ENCODE measurements around the gene JUND. TPM values are rescaled to one million over a fixed set of nuclear protein-coding genes. Genes with fewer than 3 reads are reported as not detected.

Gene JUND
- total RNA-seq, 2 experiments from 2014 or later = 79.0 to 138 TPM

DNA sequence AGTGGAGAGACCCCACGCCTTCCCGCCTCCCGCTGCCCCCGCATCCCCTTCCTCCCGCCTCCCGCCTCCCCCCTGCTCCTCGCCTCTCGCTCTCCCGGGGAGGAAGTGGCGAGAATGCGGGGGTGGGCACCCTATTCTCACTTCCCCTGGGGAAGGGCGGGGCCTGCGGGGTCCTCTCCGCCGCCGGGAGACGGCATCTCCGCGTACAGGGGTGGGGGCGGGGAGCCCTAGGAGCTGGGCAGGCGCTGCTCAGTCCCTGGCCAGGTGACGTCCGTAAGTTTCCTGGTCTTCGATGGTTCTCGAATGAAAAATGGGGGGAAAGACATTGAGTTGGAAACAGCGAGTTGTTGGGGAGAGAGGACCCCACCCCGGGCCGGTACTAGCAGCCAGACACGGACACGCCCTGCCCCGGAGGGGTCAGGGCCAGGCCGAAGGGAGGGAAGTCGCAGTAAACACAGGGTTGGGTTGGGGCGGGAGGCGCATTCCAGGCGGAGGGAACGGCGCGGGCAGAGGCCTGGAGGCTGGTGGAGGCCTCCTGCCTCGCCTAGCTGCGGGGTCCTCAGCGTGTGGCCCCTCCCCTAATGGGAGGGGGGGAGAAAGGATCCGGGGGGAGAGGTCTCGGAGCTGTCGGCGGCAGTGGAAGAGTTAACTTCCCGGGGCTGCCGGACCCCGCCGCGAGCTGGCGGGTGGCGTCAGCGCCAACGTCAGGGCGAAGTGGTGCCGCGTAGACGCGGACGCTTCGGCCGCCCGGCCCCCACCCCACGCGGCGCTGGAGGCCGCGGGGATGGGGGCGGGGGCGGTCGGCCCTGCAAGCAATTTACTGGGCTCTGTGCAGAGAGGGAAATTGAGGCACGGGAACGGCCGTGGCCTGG is 10.4 kb upstream of the JUND start:
- Histone ChIP-seq H3K36me3 (ENCODE audit: insufficient read depth, low read length) (no peaks in the 10 kb centered on the region), H4K20me1 (ENCODE audit: insufficient read depth, low read length) (no peaks in the 10 kb centered on the region), H2AFZ (ENCODE audit: low read length) (peak overlapping the region; percentile 83), H3K4me1 (ENCODE audit: insufficient read depth, low read length, poor library complexity, severe bottlenecking) (peaks cover 57% of the 10 kb centered on the region), H3K9me3 (ENCODE audit: low read length) (no peaks in the 10 kb centered on the region), H3K4me2 (ENCODE audit: low read length) (peak overlapping the region; percentile 87), H3K9me2 (ENCODE audit: insufficient read depth, low read length) (no peaks in the 10 kb centered on the region), H3K4me3 (ENCODE audit: low read depth, low read length, poor library complexity, severe bottlenecking) (peak overlapping the region; percentile 73), H3K79me2 (ENCODE audit: insufficient read depth, low read depth, low read length) (no peaks in the 10 kb centered on the region), H3K27ac (ENCODE audit: low read depth, low read length, poor library complexity, severe bottlenecking) (peak overlapping the region; percentile 59)
- intact Hi-C loops (cut with micrococcal nuclease; ENCODE audit: unreplicated experiment) = loop anchor here (1.0 kb wide), 2 partner anchors 11 to 12 kb away; partner anchors contain the start of gene JUND
- TF ChIP-seq, protein P1, sequence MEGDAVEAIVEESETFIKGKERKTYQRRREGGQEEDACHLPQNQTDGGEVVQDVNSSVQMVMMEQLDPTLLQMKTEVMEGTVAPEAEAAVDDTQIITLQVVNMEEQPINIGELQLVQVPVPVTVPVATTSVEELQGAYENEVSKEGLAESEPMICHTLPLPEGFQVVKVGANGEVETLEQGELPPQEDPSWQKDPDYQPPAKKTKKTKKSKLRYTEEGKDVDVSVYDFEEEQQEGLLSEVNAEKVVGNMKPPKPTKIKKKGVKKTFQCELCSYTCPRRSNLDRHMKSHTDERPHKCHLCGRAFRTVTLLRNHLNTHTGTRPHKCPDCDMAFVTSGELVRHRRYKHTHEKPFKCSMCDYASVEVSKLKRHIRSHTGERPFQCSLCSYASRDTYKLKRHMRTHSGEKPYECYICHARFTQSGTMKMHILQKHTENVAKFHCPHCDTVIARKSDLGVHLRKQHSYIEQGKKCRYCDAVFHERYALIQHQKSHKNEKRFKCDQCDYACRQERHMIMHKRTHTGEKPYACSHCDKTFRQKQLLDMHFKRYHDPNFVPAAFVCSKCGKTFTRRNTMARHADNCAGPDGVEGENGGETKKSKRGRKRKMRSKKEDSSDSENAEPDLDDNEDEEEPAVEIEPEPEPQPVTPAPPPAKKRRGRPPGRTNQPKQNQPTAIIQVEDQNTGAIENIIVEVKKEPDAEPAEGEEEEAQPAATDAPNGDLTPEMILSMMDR (conservative IDR thresholded peaks at IDR 0.05; ENCODE audit: low read length) = no peak
- TF ChIP-seq EZH2phosphoT487 (IDR thresholded peaks at IDR 0.05; ENCODE audit: borderline replicate concordance, low read depth, low read length) = no peak
- peak; percentile 81 for DNase-seq (ENCODE audit: low spot score)
- BruUV-seq (replicated peaks) = no TSS peak
- ChIA-PET CTCF (ENCODE audit: unreplicated experiment) (interaction anchor here (0.8 to 1.4 kb wide), 2 partner anchors 11 to 12 kb away, joined by 3 to 4 read pairs; no protein-coding TSS in a partner anchor), POLR2A (interaction anchor here (1.1 to 3.1 kb wide), 6 partner anchors 11 to 110 kb away, joined by 3 to 38 read pairs (median 7); partner anchors contain the start of genes JUND and LSM4)

GRCh38 chr19:18291019-18291524 is 9.7 kb upstream of the JUND start:
- Histone ChIP-seq H3K4me1 (ENCODE audit: insufficient read depth, low read length, poor library complexity, severe bottlenecking) (peaks cover 57% of the 10 kb centered on the region), H3K79me2 (ENCODE audit: insufficient read depth, low read depth, low read length) (no peaks in the 10 kb centered on the region), H3K4me3 (ENCODE audit: low read depth, low read length, poor library complexity, severe bottlenecking) (peak overlapping the region; percentile 73), H3K27ac (ENCODE audit: low read depth, low read length, poor library complexity, severe bottlenecking) (peak overlapping the region; percentile 59), H2AFZ (ENCODE audit: low read length) (peak overlapping the region; percentile 83; the same call in 1 of the 2 replicates), H3K36me3 (ENCODE audit: insufficient read depth, low read length) (no peaks in the 10 kb centered on the region), H4K20me1 (ENCODE audit: insufficient read depth, low read length) (no peaks in the 10 kb centered on the region), H3K9me2 (ENCODE audit: insufficient read depth, low read length) (no peaks in the 10 kb centered on the region), H3K9me3 (ENCODE audit: low read length) (no peaks in the 10 kb centered on the region), H3K4me2 (ENCODE audit: low read length) (peak overlapping the region; percentile 87)
- POLR2A ChIA-PET = interaction anchor here (0.7 to 3.1 kb wide), 2 partner anchors 8 to 10 kb away, joined by 3 to 38 read pairs; partner anchors contain the start of gene JUND
- TF ChIP-seq EZH2phosphoT487 (IDR thresholded peaks at IDR 0.05; ENCODE audit: borderline replicate concordance, low read depth, low read length) = no peak
- TF ChIP-seq, protein P1 (conservative IDR thresholded peaks at IDR 0.05; ENCODE audit: low read length) = no peak
- CTCF ChIA-PET (ENCODE audit: unreplicated experiment) = no interaction called here
- no peak for DNase-seq (ENCODE audit: low spot score)
- intact Hi-C loops (cut with micrococcal nuclease; ENCODE audit: unreplicated experiment) = loop anchor here (1.0 kb wide), 1 partner anchor 13 kb away; no protein-coding TSS in a partner anchor
- BruUV-seq (replicated peaks) = no TSS peak

Measured in OCI-LY7 (cell line).